SK-N-SH (cell line): ENCODE measurements around the gene PCDHB16. TPM values are rescaled to one million over a fixed set of nuclear protein-coding genes. Genes with fewer than 3 reads are reported as not detected.
"Not testable (repeated sequence)": the region's sequence is repeated elsewhere in the genome, so short reads cannot be mapped to it uniquely, and the experiment has no call there.

Source experiments
- CTCF ChIA-PET: fragments of 300-600, 350-600 bp; formaldehyde crosslinking; extraction: SDS; loops from one replicate; lab custom pipeline; 2021; lab: Yijun Ruan, JAX
- POLR2A ChIA-PET: fragments of 350-600 bp; sonication (Branson Sonifier 250); formaldehyde crosslinking; extraction: SDS; loops from one replicate; lab custom pipeline; 2020; ENCODE audit warnings: antibody characterized with exemption, inconsistent platforms; lab: Yijun Ruan, JAX
- DNase-seq: peaks from one replicate; pipeline ENCODE4 v3.0.0; 2012
- H2AFZ ChIP-seq: fragments of 200-600 bp; sonication (generic); 2 replicates; pipeline ENCODE4 v1.8.1; 2016; ENCODE audit warnings: antibody characterized with exemption, mild to moderate bottlenecking, low read depth
- H3F3A ChIP-seq: fragments of 200-600 bp; sonication (generic); replicated peaks from 2 replicates; pipeline ENCODE3; 2016; ENCODE audit warnings: antibody characterized with exemption, mild to moderate bottlenecking; ENCODE audit not compliant: insufficient read depth
- H3K27ac ChIP-seq, 2 experiments: fragments of 200-500 bp in 1 of 2; fragments of 200-600 bp in 1 of 2; sonication (Bioruptor generic) in 1 of 2; sonication (generic), shearing (Covaris generic) in 1 of 2; 2 replicates each; pipeline versions ENCODE4 v1.5.1 to v1.6.1; 2014 to 2016; ENCODE audit warnings: low read depth in 2 of 2, inconsistent platforms in 1 of 2, low read length in 1 of 2, mild to moderate bottlenecking in 1 of 2, mixed read lengths in 1 of 2
- H3K27me3 ChIP-seq: fragments of 200-600 bp; sonication (generic), shearing (Covaris generic); 2 replicates; pipeline ENCODE4 v1.6.1; 2016; ENCODE audit warnings: mixed run types; ENCODE audit not compliant: insufficient read depth
- H3K36me3 ChIP-seq, 2 experiments: fragments of 200-500 bp in 1 of 2; fragments of 200-600 bp in 1 of 2; sonication (Bioruptor generic) in 1 of 2; sonication (generic) in 1 of 2; replicated peaks in 1 of 2; 2 replicates each; pipeline versions ENCODE3 to v1.5.1; 2014 to 2016; ENCODE audit warnings: low read length in 1 of 2, mild to moderate bottlenecking in 1 of 2; ENCODE audit not compliant: insufficient read depth in 2 of 2, control insufficient read depth in 1 of 2
- H3K4me1 ChIP-seq, 2 experiments: fragments of 200-500 bp in 1 of 2; fragments of 200-600 bp in 1 of 2; sonication (Bioruptor generic) in 1 of 2; sonication (generic), shearing (Covaris generic) in 1 of 2; 2 replicates each; pipeline versions ENCODE4 v1.5.1 to v1.6.1; 2014 to 2016; ENCODE audit warnings: low read depth in 1 of 2, low read length in 1 of 2, mixed run types in 1 of 2; ENCODE audit not compliant: insufficient read depth in 2 of 2, control insufficient read depth in 1 of 2
- H3K4me2 ChIP-seq: fragments of 200-600 bp; sonication (generic), shearing (Covaris generic); 2 replicates; pipeline ENCODE4 v1.6.1; 2017; ENCODE audit warnings: mixed run types
- H3K4me3 ChIP-seq, 2 experiments: fragments of 200-500 bp in 1 of 2; fragments of 200-600 bp in 1 of 2; sonication (Bioruptor generic) in 1 of 2; sonication (generic), shearing (Covaris generic) in 1 of 2; 2 replicates each; pipeline versions ENCODE4 v1.5.1 to v1.8.1; 2014 to 2016; ENCODE audit warnings: low read depth in 2 of 2, inconsistent platforms in 1 of 2, low read length in 1 of 2, mild to moderate bottlenecking in 1 of 2, mixed read lengths in 1 of 2, moderate library complexity in 1 of 2
- H3K79me2 ChIP-seq: fragments of 200-600 bp; sonication (generic); 2 replicates; pipeline ENCODE4 v1.8.1; 2017; ENCODE audit warnings: mild to moderate bottlenecking; ENCODE audit not compliant: insufficient read depth
- H3K9ac ChIP-seq: fragments of 200-600 bp; sonication (generic); 2 replicates; pipeline ENCODE4 v1.6.1; 2017; ENCODE audit warnings: mixed run types
- H3K9me2 ChIP-seq: fragments of 200-600 bp; sonication (generic); 2 replicates; pipeline ENCODE4 v1.6.1; 2017; ENCODE audit warnings: mixed run types
- H3K9me3 ChIP-seq: fragments of 200-600 bp; sonication (generic); 2 replicates; pipeline ENCODE4 v1.6.1; 2017; ENCODE audit warnings: mixed run types, mild to moderate bottlenecking, moderate library complexity
- H4K20me1 ChIP-seq: fragments of 200-600 bp; sonication (generic); 2 replicates; pipeline ENCODE4 v1.6.1; 2017; ENCODE audit warnings: mild to moderate bottlenecking, mixed run types; ENCODE audit not compliant: insufficient read depth
- CHD2 ChIP-seq: fragments of 150-350 bp; IDR thresholded peaks from 2 replicates; pipeline ENCODE4 v1.6.1; 2018; ENCODE audit warnings: low read length; ENCODE audit not compliant: partially characterized antibody
- CTCF ChIP-seq: fragments of 200-600 bp; sonication (generic); IDR thresholded peaks from 2 replicates; pipeline ENCODE4 v1.6.1; 2017; ENCODE audit warnings: antibody characterized with exemption, mild to moderate bottlenecking, moderate library complexity
- FOSL2 ChIP-seq: IDR thresholded peaks from 2 replicates; pipeline ENCODE4 v1.4.0; 2012; ENCODE audit warnings: low read depth, mild to moderate bottlenecking, moderate library complexity, borderline replicate concordance
- FOXJ3 ChIP-seq: sonication (generic); formaldehyde crosslinking; IDR thresholded peaks from 2 replicates; pipeline ENCODE4 v1.5.1; 2020; ENCODE audit warnings: mild to moderate bottlenecking, missing genetic modification reagents
- IRF3 ChIP-seq: fragments of 150-350 bp; IDR thresholded peaks from 2 replicates; pipeline ENCODE4 v1.6.1; 2016; ENCODE audit warnings: mild to moderate bottlenecking, low read depth, low read length
- MAX ChIP-seq: IDR thresholded peaks from 2 replicates; pipeline ENCODE4 v1.4.0; 2012; ENCODE audit warnings: low read depth
- MXI1 ChIP-seq: IDR thresholded peaks from 2 replicates; pipeline ENCODE4 v1.6.1; 2012; ENCODE audit warnings: mild to moderate bottlenecking, low read depth, low read length, improper control_type of control experiment
- PBX3 ChIP-seq: IDR thresholded peaks from 2 replicates; pipeline ENCODE4; 2012
- POLR2AphosphoS5 ChIP-seq: IDR thresholded peaks from 2 replicates; pipeline ENCODE4 v1.6.1; 2012; ENCODE audit warnings: low read depth, low read length
- RAD21 ChIP-seq: IDR thresholded peaks from 2 replicates; pipeline ENCODE4 v1.6.1; 2012; ENCODE audit warnings: mild to moderate bottlenecking, low read length
- RFX5 ChIP-seq: IDR thresholded peaks from 2 replicates; pipeline ENCODE4 v1.6.1; 2012; ENCODE audit warnings: mild to moderate bottlenecking, improper control_type of control experiment, low read length
- SIN3A ChIP-seq: IDR thresholded peaks from 2 replicates; pipeline ENCODE4 v1.6.1; 2012; ENCODE audit warnings: low read depth, mild to moderate bottlenecking, low read length, moderate library complexity, borderline replicate concordance
- SMC3 ChIP-seq: IDR thresholded peaks from 2 replicates; pipeline ENCODE4 v1.6.1; 2012; ENCODE audit warnings: low read depth, low read length, improper control_type of control experiment
- USF2 ChIP-seq: fragments of 150-350 bp; IDR thresholded peaks from 2 replicates; pipeline ENCODE4 v1.6.1; 2017; ENCODE audit warnings: antibody characterized with exemption, low read length, low read depth, borderline replicate concordance
- WGBS: methylation state at CpG from one replicate; pipeline ENCODE4 v1.1.6; 2017; ENCODE audit warnings: low lambda C conversion rate; 5-methylcytosine and 5-hydroxymethylcytosine counted together
- polyA plus RNA-seq, 3 experiments: library from polyadenylated mRNA; depleted of rRNA; stranded (reverse); fragments of >200 nt; gene quantifications; 2 replicates each; pipeline ENCODE4 v1.2.3, GENCODE V29; 2012

PCDHB16 gene
- polyA plus RNA-seq, 1 of the 3 experiments (the other 2 are of a cell fraction): 2.7 TPM

GRCh38 chr5:141223112-141223783 is 41.1 kb downstream of the PCDHB16 start, which contains the start of gene PCDHB14:
Gene PCDHB14 (plus strand): TSS chr5:141223343. CDS start chr5:141223506, 163 bp downstream.
- Histone ChIP-seq H3F3A (no peaks in the 10 kb centered on the region), H3K27me3 (no peaks in the 10 kb centered on the region), H3K9me2 (no peaks in the 10 kb centered on the region), H3K9me3 (peaks cover 3% of the 10 kb centered on the region; the same call in 1 of the 2 replicates), H3K9ac (peak within 1 kb of the TSS; percentile 64), H3K36me3 (peaks cover 0 to 6% of the 10 kb centered on the region in 2 experiments), H2AFZ (peak within 1 kb of the TSS; percentile 90), H3K4me2 (peak within 1 kb of the TSS; percentile 78), H3K4me3 (peak within 1 kb of the TSS; percentile 59 to 80), H4K20me1 (no peaks in the 10 kb centered on the region), H3K27ac (peak within 1 kb of the TSS; percentile 29 to 74; a peak in 2 of 4 replicates), H3K79me2 (no peaks in the 10 kb centered on the region), H3K4me1 (peaks cover 0 to 2% of the 10 kb centered on the region in 2 experiments; a peak in 2 of 4 replicates)
- CTCF ChIA-PET: interaction anchor here (0.6 to 4.0 kb wide), 48 partner anchors 9 to 416 kb away, joined by 3 to 43 read pairs (median 4); partner anchors contain the start of genes PCDHA4, PCDHB11, PCDHB13 and PCDHB16
- POLR2A ChIA-PET: interaction anchor here (1.1 to 1.8 kb wide), 3 partner anchors 11 to 341 kb away, joined by 3 to 19 read pairs (median 9); no protein-coding TSS in a partner anchor
- TF ChIP-seq SIN3A: no peak
- no peak for TF ChIP-seq FOSL2
- no peak for TF ChIP-seq MXI1
- peak; percentile 81 for TF ChIP-seq RAD21
- TF ChIP-seq POLR2AphosphoS5: peak; percentile 37; the same call in 1 of the 2 replicates
- TF ChIP-seq CHD2: no peak
- no peak for TF ChIP-seq PBX3
- TF ChIP-seq MAX: 0 out of 2 replicates have a peak, but pooled peaks have one; percentile 32
- TF ChIP-seq FOXJ3: no peak
- no peak for TF ChIP-seq IRF3
- TF ChIP-seq RFX5: no peak
- TF ChIP-seq USF2: no peak
- TF ChIP-seq CTCF: peak; percentile 65
- peak; percentile 50; the same call in 1 of the 2 replicates for TF ChIP-seq SMC3
- peak; percentile 78 for DNase-seq
- 8% methylated on average over 15 of the region's 15 CpGs for WGBS

- DNase-seq, POLR2A ChIA-PET, H3K9me3 ChIP-seq, H3F3A ChIP-seq, H3K4me3 ChIP-seq, H3K4me1 ChIP-seq, H2AFZ ChIP-seq, H3K9me2 ChIP-seq, H3K27me3 ChIP-seq, H3K27ac ChIP-seq, H3K36me3 ChIP-seq, H4K20me1 ChIP-seq, H3K79me2 ChIP-seq, H3K9ac ChIP-seq, H3K4me2 ChIP-seq: not testable (repeated sequence)
- 96% methylated on average over 22 of the region's 40 CpGs for WGBS
- CTCF ChIA-PET: interaction anchor here (2.1 to 4.0 kb wide), 2 partner anchors 9 to 339 kb away, joined by 21 to 43 read pairs; no protein-coding TSS in a partner anchor
These were observed 42.7 kb downstream of the PCDHB16 start for GRCh38 chr5:141224844-141225243.

- H3K4me3 ChIP-seq, H3K27ac ChIP-seq, H3F3A ChIP-seq, H3K9me2 ChIP-seq, H3K27me3 ChIP-seq, H3K36me3 ChIP-seq, H3K4me1 ChIP-seq, H4K20me1 ChIP-seq, H3K9me3 ChIP-seq, POLR2A ChIA-PET, H2AFZ ChIP-seq, DNase-seq, H3K9ac ChIP-seq, H3K4me2 ChIP-seq, H3K79me2 ChIP-seq: not testable (repeated sequence)
- 86% methylated on average over 11 of the region's 30 CpGs for WGBS
- CTCF ChIA-PET: interaction anchor here (1.0 to 2.7 kb wide), 5 partner anchors 75 to 367 kb away, joined by 3 to 12 read pairs (median 3); partner anchors contain the start of genes PCDHB4 and PCDHB6
These were observed 43.2 kb downstream of the PCDHB16 start for GRCh38 chr5:141225421-141225820.
